CD4-positive, alpha-beta T cell treated with Interleukin-15 for 4 hours (primary cell): Measurements from ENCODE around the gene IL34.
"Not testable (repeated sequence)": the region's sequence is repeated elsewhere in the genome, so short reads cannot be mapped to it uniquely, and the experiment has no call there.

Experiments
- DNase-seq: peaks from one replicate; pipeline ENCODE4 v3.0.0-alpha.2; 2020; ENCODE audit warnings: low spot score

The IL34 gene

GRCh38 chr16:70659546-70659945 lies 13.2 kb downstream of the IL34 start:
- no peak for DNase-seq

- no peak for DNase-seq
Observed at GRCh38 chr16:70659953-70660671, 13.8 kb downstream of the IL34 start.

- no peak for DNase-seq
Observed at GRCh38 chr16:70660672-70661350, 14.5 kb downstream of the IL34 start.

- DNase-seq: no peak
Observed at GRCh38 chr16:70661534-70661917, 15.2 kb downstream of the IL34 start.

- no peak for DNase-seq
Observed at GRCh38 chr16:70661918-70662641, 15.7 kb downstream of the IL34 start.

GRCh38 chr16:70662991-70663523 lies 16.7 kb downstream of the IL34 start:
- no peak for DNase-seq

GRCh38 chr16:70663524-70664324 lies 17.4 kb downstream of the IL34 start:
- DNase-seq: no peak

GRCh38 chr16:70664325-70665112 lies 18.2 kb downstream of the IL34 start:
- DNase-seq: no peak

- no peak for DNase-seq
Observed at GRCh38 chr16:70665113-70665694, 18.8 kb downstream of the IL34 start.

GRCh38 chr16:70665806-70666735 lies 19.7 kb downstream of the IL34 start:
- no peak for DNase-seq

- no peak for DNase-seq
Observed at GRCh38 chr16:70670175-70670574, 23.8 kb downstream of the IL34 start.

GRCh38 chr16:70670938-70671337 lies 24.6 kb downstream of the IL34 start:
- not testable (repeated sequence) for DNase-seq

- no peak for DNase-seq
Observed at GRCh38 chr16:70674221-70675014, 28.1 kb downstream of the IL34 start.

GRCh38 chr16:70675851-70676513 lies 29.6 kb downstream of the IL34 start:
- no peak for DNase-seq

- no peak for DNase-seq
Observed at GRCh38 chr16:70676675-70677498, 30.5 kb downstream of the IL34 start.

- DNase-seq: no peak
Observed at GRCh38 chr16:70677499-70678120, 31.3 kb downstream of the IL34 start.
